H9 (cell line): Measurements from ENCODE around the gene NPRL2. TPM values are rescaled to one million over a fixed set of nuclear protein-coding genes. Genes with fewer than 3 reads are reported as not detected.

Source experiments
- DNase-seq: peaks from one replicate; pipeline ENCODE4 v3.0.0-alpha.2; 2017
- H2AFZ ChIP-seq: one replicate; pipeline ENCODE4 v1.6.1; 2013; ENCODE audit warnings: mild to moderate bottlenecking, low read length, control low read depth, moderate library complexity
- H2AK5ac ChIP-seq: 2 replicates; pipeline ENCODE4 v1.6.1; 2013; ENCODE audit warnings: low read length, control low read depth, mixed read lengths; ENCODE audit not compliant: insufficient read length
- H2BK120ac ChIP-seq: one replicate; pipeline ENCODE4 v1.6.1; 2013; ENCODE audit warnings: low read depth, mild to moderate bottlenecking, low read length, control low read depth, inconsistent platforms; ENCODE audit not compliant: poor library complexity, severe bottlenecking
- H2BK12ac ChIP-seq: 2 replicates; pipeline ENCODE4 v1.6.1; 2013; ENCODE audit warnings: low read length, control low read depth, mixed read lengths, low read depth; ENCODE audit not compliant: insufficient read length
- H2BK15ac ChIP-seq: 2 replicates; pipeline ENCODE4 v1.6.1; 2013; ENCODE audit warnings: low read depth, low read length, control low read depth
- H2BK20ac ChIP-seq: one replicate; pipeline ENCODE4 v1.6.1; 2013; ENCODE audit warnings: low read depth, mild to moderate bottlenecking, low read length, control low read depth, inconsistent platforms; ENCODE audit not compliant: poor library complexity, severe bottlenecking
- H2BK5ac ChIP-seq: 2 replicates; pipeline ENCODE4 v1.6.1; 2013; ENCODE audit warnings: low read length, control low read depth, mixed read lengths; ENCODE audit not compliant: insufficient read length
- H3K14ac ChIP-seq: 2 replicates; pipeline ENCODE4 v1.6.1; 2013; ENCODE audit warnings: low read length, control low read depth; ENCODE audit not compliant: insufficient read depth
- H3K18ac ChIP-seq: 2 replicates; pipeline ENCODE4 v1.6.1; 2013; ENCODE audit warnings: low read depth, mild to moderate bottlenecking, mixed read lengths, low read length, control low read depth; ENCODE audit not compliant: insufficient read length
- H3K23ac ChIP-seq: 2 replicates; pipeline ENCODE4 v1.6.1; 2013; ENCODE audit warnings: low read length, control low read depth, mixed read lengths, low read depth; ENCODE audit not compliant: insufficient read length
- H3K23me2 ChIP-seq: 2 replicates; pipeline ENCODE4 v1.6.1; 2013; ENCODE audit warnings: low read depth, mild to moderate bottlenecking, mixed read lengths, low read length, control low read depth; ENCODE audit not compliant: insufficient read length, poor library complexity, severe bottlenecking
- H3K27ac ChIP-seq: 2 replicates; pipeline ENCODE4 v1.5.1; 2013; ENCODE audit warnings: low read length, control low read depth, mixed read lengths, low read depth; ENCODE audit not compliant: insufficient read length
- H3K27me3 ChIP-seq: 2 replicates; pipeline ENCODE4 v1.6.1; 2013; ENCODE audit warnings: low read length, control low read depth, inconsistent platforms; ENCODE audit not compliant: insufficient read depth
- H3K4ac ChIP-seq: 2 replicates; pipeline ENCODE4 v1.6.1; 2013; ENCODE audit warnings: low read depth, mild to moderate bottlenecking, control low read depth, inconsistent platforms, low read length, moderate library complexity
- H3K4me1 ChIP-seq: 2 replicates; pipeline ENCODE4 v1.6.1; 2013; ENCODE audit warnings: low read length, control low read depth, inconsistent platforms; ENCODE audit not compliant: insufficient read depth
- H3K4me2 ChIP-seq: 2 replicates; pipeline ENCODE4 v1.6.1; 2013; ENCODE audit warnings: low read length, control low read depth, mixed read lengths; ENCODE audit not compliant: insufficient read length, insufficient read depth
- H3K56ac ChIP-seq: 2 replicates; pipeline ENCODE4 v1.6.1; 2013; ENCODE audit warnings: low read depth, mild to moderate bottlenecking, mixed read lengths, low read length, control low read depth; ENCODE audit not compliant: insufficient read length
- H3K79me1 ChIP-seq: 2 replicates; pipeline ENCODE4 v1.6.1; 2013; ENCODE audit warnings: low read depth, mild to moderate bottlenecking, moderate library complexity, low read length, control low read depth, inconsistent platforms; ENCODE audit not compliant: insufficient read depth, poor library complexity, severe bottlenecking
- H3K79me2 ChIP-seq: 2 replicates; pipeline ENCODE4 v1.6.1; 2013; ENCODE audit warnings: low read length, control low read depth, inconsistent platforms; ENCODE audit not compliant: insufficient read depth
- H3K9ac ChIP-seq: 2 replicates; pipeline ENCODE4 v1.6.1; 2013; ENCODE audit warnings: low read length, control low read depth, mixed read lengths; ENCODE audit not compliant: insufficient read length; ENCODE audit errors: extremely low read depth
- H3K9me3 ChIP-seq: one replicate; pipeline ENCODE4 v1.6.1; 2013; ENCODE audit warnings: low read depth, low read length, inconsistent platforms; ENCODE audit not compliant: control insufficient read depth
- H3T11ph ChIP-seq: one replicate; pipeline ENCODE4 v1.6.1; 2013; ENCODE audit warnings: mild to moderate bottlenecking, low read length, control low read depth, inconsistent platforms
- H4K20me1 ChIP-seq: one replicate; pipeline ENCODE4 v1.6.1; 2013; ENCODE audit not compliant: control insufficient read depth, insufficient read length, insufficient read depth
- H4K5ac ChIP-seq: 2 replicates; pipeline ENCODE4 v1.6.1; 2013; ENCODE audit warnings: low read depth, mild to moderate bottlenecking, mixed read lengths, low read length, control low read depth; ENCODE audit not compliant: insufficient read length
- H4K8ac ChIP-seq: replicated peaks from 2 replicates; pipeline ENCODE4 v1.6.1; 2013; ENCODE audit warnings: low read length, control low read depth, mixed read lengths, low read depth; ENCODE audit not compliant: insufficient read length
- H4K91ac ChIP-seq: 2 replicates; pipeline ENCODE4 v1.6.1; 2013; ENCODE audit warnings: low read depth, mild to moderate bottlenecking, moderate library complexity, mixed read lengths, low read length, control low read depth; ENCODE audit not compliant: insufficient read length
- H3K27ac Mint-ChIP-seq, 3 experiments: 2 replicates in 2 of 3; 3 replicates in 1 of 3; pipeline ENCODE4 v1.8.0; 2020 to 2021; ENCODE audit warnings: mixed read lengths in 3 of 3, mild to moderate bottlenecking in 1 of 3, moderate library complexity in 1 of 3
- H3K27me3 Mint-ChIP-seq: 2 replicates; pipeline ENCODE4 v1.8.0; 2021; ENCODE audit warnings: low read depth, mild to moderate bottlenecking, moderate library complexity, mixed read lengths
- H3K36me3 Mint-ChIP-seq, 3 experiments: 2 replicates in 2 of 3; 3 replicates in 1 of 3; pipeline ENCODE4 v1.8.0; 2020 to 2021; ENCODE audit warnings: low read depth in 3 of 3, mixed read lengths in 3 of 3; ENCODE audit not compliant: insufficient read depth in 1 of 3
- H3K4me1 Mint-ChIP-seq, 2 experiments: 2 replicates each; pipeline ENCODE4 v1.8.0; 2020; ENCODE audit warnings: mixed read lengths in 2 of 2
- H3K4me3 Mint-ChIP-seq, 2 experiments: 2 replicates in 1 of 2; 3 replicates in 1 of 2; pipeline ENCODE4 v1.8.0; 2020 to 2021; ENCODE audit warnings: mild to moderate bottlenecking in 2 of 2, mixed read lengths in 2 of 2, moderate library complexity in 1 of 2
- H3K9me3 Mint-ChIP-seq, 2 experiments: 2 replicates in 1 of 2; 3 replicates in 1 of 2; pipeline ENCODE4 v1.8.0; 2020; ENCODE audit warnings: mild to moderate bottlenecking in 2 of 2, mixed read lengths in 2 of 2, moderate library complexity in 1 of 2
- WGBS: extraction: QIAGEN DNeasy Blood & Tissue Kit; methylation state at CpG from one replicate; pipeline ENCODE4 v1.1.7; 2013; ENCODE audit warnings: missing lambda C conversion rate, low lambda C conversion rate, mixed read lengths; ENCODE audit not compliant: insufficient read length; ENCODE audit errors: extremely low coverage; 5-methylcytosine and 5-hydroxymethylcytosine counted together
- total RNA-seq: library from RNA; stranded (reverse); gene quantifications from 2 replicates; pipeline ENCODE4 v1.2.1, GENCODE V29; 2021
- TF ChIP-seq, protein P1 (sequence below): fragments of 200-600 bp; sonication (generic); conservative IDR thresholded peaks from 3 replicates; pipeline ENCODE4 v1.8.0; 2021; ENCODE audit warnings: antibody characterized with exemption, mild to moderate bottlenecking

The NPRL2 gene
- total RNA-seq, 1 experiment from 2014 or later, result 23.4 TPM

DNA sequence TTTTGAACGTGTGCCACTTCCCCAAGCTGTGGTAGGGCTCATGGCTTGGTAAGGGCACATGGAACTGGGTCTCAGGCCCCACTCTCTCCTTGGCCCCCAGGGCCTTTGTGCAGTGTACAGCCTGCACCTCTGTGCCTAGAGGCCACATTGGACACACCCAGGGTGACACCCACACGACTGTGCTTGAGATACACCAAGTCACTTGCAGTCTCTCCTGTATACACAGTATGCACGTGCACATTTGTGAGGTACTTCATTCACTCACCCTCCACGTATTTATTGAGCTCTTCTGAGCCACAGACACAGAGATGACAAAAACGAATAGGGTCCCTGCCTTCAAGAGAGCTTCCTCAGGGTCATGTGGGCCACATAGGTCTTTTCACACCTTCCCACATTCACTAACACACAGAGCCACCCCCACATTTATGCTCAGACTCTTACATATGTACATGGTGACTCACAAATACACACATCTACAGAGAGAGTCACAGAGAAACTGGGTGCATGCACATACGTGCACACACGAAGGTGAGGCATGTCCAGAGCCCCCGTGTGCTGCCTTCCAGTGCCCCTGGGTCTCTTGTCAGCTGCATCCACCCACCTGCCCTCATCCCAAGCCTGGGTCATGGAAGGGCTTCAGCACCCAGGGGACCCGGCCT lies 18.6 kb upstream of the NPRL2 start:
- Mint-ChIP-seq H3K36me3 (no peaks in the 10 kb centered on the region), H3K4me1 (peaks cover 19 to 39% of the 10 kb centered on the region in 2 experiments), H3K27ac (no peak overlapping the region; a peak in 1 of 7 replicates), H3K4me3 (no peak overlapping the region), H3K9me3 (no peaks in the 10 kb centered on the region), H3K27me3 (peaks cover 5% of the 10 kb centered on the region)
- Histone ChIP-seq H4K5ac (no peak overlapping the region), H3K27me3 (no peaks in the 10 kb centered on the region), H3K56ac (no peak overlapping the region), H2BK12ac (no peak overlapping the region), H3K4me1 (no peaks in the 10 kb centered on the region), H3K79me1 (no peaks in the 10 kb centered on the region), H3K4ac (no peak overlapping the region), H4K20me1 (no peaks in the 10 kb centered on the region), H2BK120ac (no peak overlapping the region), H4K91ac (no peak overlapping the region), H2BK15ac (no peak overlapping the region), H2AK5ac (no peak overlapping the region), H2BK20ac (no peak overlapping the region), H3K27ac (no peak overlapping the region), H3T11ph (no peak overlapping the region), H3K9ac (no peak overlapping the region), H3K23ac (no peak overlapping the region), H3K18ac (no peak overlapping the region), H3K4me2 (no peak overlapping the region), H3K79me2 (no peaks in the 10 kb centered on the region), H2BK5ac (no peak overlapping the region), H4K8ac (no peak overlapping the region), H2AFZ (no peak overlapping the region), H3K14ac (no peak overlapping the region; the same call in 1 of the 2 replicates), H3K23me2 (peaks cover 10% of the 10 kb centered on the region), H3K9me3 (no peaks in the 10 kb centered on the region)
- WGBS, result no CpG with 5 or more reads among the region's 9 CpGs
- DNase-seq, result no peak
- TF ChIP-seq, protein P1, sequence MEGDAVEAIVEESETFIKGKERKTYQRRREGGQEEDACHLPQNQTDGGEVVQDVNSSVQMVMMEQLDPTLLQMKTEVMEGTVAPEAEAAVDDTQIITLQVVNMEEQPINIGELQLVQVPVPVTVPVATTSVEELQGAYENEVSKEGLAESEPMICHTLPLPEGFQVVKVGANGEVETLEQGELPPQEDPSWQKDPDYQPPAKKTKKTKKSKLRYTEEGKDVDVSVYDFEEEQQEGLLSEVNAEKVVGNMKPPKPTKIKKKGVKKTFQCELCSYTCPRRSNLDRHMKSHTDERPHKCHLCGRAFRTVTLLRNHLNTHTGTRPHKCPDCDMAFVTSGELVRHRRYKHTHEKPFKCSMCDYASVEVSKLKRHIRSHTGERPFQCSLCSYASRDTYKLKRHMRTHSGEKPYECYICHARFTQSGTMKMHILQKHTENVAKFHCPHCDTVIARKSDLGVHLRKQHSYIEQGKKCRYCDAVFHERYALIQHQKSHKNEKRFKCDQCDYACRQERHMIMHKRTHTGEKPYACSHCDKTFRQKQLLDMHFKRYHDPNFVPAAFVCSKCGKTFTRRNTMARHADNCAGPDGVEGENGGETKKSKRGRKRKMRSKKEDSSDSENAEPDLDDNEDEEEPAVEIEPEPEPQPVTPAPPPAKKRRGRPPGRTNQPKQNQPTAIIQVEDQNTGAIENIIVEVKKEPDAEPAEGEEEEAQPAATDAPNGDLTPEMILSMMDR, result no peak
